Measurements from ENCODE around the gene CCSER2. TPM values are rescaled to one million over a fixed set of nuclear protein-coding genes. Genes with fewer than 3 reads are reported as not detected.

Gene CCSER2
- polyA plus RNA-seq, 1 of the 3 experiments (the other 2 are of a cell fraction) = 8.5 TPM

DNA sequence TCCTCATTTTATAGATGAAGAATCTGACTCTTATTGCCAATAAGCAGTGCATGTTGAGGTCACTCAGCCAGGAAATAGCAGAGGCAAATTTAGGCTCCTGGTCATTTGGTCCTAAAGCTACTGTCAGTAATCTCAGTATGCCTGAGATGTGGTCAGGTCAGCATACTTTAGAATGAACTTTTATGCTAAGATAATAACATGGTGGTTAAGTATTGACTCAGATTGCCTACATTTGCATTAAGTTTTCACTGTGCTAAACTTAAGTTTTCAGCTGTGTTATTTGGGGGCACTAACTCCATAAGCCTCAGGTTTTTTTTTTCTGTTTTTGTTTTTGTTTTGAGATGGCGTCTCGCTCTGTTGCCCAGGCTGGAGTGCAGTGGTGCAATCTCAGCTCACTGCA lies 35.9 kb upstream of the CCSER2 start:
- WGBS (ENCODE audit: low lambda C conversion rate) = 63% methylated on average over 2 of the region's 2 CpGs

More for the DNA sequence above, 35.9 kb upstream of the CCSER2 start:
- DNase-seq = no peak
- ChIA-PET POLR2A (interaction anchor here (0.5 kb wide), 1 partner anchor 35 kb away, joined by 3 read pairs; no protein-coding TSS in a partner anchor), CTCF (interaction anchor here (1.4 to 1.8 kb wide), 2 partner anchors 27 to 245 kb away, joined by 5 to 6 read pairs; no protein-coding TSS in a partner anchor)
- peaks cover 7% of the 10 kb centered on the region for H3F3A ChIP-seq (replicated peaks; ENCODE audit: insufficient read depth)
- H3K79me2 ChIP-seq (ENCODE audit: insufficient read depth) = no peaks in the 10 kb centered on the region
- no peaks in the 10 kb centered on the region for H3K36me3 ChIP-seq (replicated peaks in 1 of 2; ENCODE audit: control insufficient read depth in 1 of 2, insufficient read depth in 2 of 2, low read length in 1 of 2)
- H4K20me1 ChIP-seq (ENCODE audit: insufficient read depth) = no peaks in the 10 kb centered on the region
- no peak overlapping the region for H2AFZ ChIP-seq (ENCODE audit: low read depth)
- no peaks in the 10 kb centered on the region for H3K9me2 ChIP-seq
- TF ChIP-seq SMC3 (IDR thresholded peaks at IDR 0.05; ENCODE audit: low read depth, low read length) = no peak
- no peak for TF ChIP-seq FOSL2 (IDR thresholded peaks at IDR 0.05; ENCODE audit: borderline replicate concordance, low read depth)
- no peak for TF ChIP-seq POLR2AphosphoS5 (IDR thresholded peaks at IDR 0.05; ENCODE audit: low read depth, low read length)
- TF ChIP-seq, protein P1, sequence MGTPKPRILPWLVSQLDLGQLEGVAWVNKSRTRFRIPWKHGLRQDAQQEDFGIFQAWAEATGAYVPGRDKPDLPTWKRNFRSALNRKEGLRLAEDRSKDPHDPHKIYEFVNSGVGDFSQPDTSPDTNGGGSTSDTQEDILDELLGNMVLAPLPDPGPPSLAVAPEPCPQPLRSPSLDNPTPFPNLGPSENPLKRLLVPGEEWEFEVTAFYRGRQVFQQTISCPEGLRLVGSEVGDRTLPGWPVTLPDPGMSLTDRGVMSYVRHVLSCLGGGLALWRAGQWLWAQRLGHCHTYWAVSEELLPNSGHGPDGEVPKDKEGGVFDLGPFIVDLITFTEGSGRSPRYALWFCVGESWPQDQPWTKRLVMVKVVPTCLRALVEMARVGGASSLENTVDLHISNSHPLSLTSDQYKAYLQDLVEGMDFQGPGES (IDR thresholded peaks at IDR 0.05; ENCODE audit: low read depth, low read length) = no peak
- TF ChIP-seq, protein P2, sequence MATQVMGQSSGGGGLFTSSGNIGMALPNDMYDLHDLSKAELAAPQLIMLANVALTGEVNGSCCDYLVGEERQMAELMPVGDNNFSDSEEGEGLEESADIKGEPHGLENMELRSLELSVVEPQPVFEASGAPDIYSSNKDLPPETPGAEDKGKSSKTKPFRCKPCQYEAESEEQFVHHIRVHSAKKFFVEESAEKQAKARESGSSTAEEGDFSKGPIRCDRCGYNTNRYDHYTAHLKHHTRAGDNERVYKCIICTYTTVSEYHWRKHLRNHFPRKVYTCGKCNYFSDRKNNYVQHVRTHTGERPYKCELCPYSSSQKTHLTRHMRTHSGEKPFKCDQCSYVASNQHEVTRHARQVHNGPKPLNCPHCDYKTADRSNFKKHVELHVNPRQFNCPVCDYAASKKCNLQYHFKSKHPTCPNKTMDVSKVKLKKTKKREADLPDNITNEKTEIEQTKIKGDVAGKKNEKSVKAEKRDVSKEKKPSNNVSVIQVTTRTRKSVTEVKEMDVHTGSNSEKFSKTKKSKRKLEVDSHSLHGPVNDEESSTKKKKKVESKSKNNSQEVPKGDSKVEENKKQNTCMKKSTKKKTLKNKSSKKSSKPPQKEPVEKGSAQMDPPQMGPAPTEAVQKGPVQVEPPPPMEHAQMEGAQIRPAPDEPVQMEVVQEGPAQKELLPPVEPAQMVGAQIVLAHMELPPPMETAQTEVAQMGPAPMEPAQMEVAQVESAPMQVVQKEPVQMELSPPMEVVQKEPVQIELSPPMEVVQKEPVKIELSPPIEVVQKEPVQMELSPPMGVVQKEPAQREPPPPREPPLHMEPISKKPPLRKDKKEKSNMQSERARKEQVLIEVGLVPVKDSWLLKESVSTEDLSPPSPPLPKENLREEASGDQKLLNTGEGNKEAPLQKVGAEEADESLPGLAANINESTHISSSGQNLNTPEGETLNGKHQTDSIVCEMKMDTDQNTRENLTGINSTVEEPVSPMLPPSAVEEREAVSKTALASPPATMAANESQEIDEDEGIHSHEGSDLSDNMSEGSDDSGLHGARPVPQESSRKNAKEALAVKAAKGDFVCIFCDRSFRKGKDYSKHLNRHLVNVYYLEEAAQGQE (IDR thresholded peaks at IDR 0.05; ENCODE audit: low read depth, low read length) = no peak
- TF ChIP-seq TAF1 (IDR thresholded peaks at IDR 0.05; ENCODE audit: borderline replicate concordance, low read depth, low read length) = no peak
- TF ChIP-seq, protein P3, sequence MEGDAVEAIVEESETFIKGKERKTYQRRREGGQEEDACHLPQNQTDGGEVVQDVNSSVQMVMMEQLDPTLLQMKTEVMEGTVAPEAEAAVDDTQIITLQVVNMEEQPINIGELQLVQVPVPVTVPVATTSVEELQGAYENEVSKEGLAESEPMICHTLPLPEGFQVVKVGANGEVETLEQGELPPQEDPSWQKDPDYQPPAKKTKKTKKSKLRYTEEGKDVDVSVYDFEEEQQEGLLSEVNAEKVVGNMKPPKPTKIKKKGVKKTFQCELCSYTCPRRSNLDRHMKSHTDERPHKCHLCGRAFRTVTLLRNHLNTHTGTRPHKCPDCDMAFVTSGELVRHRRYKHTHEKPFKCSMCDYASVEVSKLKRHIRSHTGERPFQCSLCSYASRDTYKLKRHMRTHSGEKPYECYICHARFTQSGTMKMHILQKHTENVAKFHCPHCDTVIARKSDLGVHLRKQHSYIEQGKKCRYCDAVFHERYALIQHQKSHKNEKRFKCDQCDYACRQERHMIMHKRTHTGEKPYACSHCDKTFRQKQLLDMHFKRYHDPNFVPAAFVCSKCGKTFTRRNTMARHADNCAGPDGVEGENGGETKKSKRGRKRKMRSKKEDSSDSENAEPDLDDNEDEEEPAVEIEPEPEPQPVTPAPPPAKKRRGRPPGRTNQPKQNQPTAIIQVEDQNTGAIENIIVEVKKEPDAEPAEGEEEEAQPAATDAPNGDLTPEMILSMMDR (IDR thresholded peaks at IDR 0.05) = no peak
- TF ChIP-seq MXI1 (IDR thresholded peaks at IDR 0.05; ENCODE audit: low read depth, low read length) = no peak
- TF ChIP-seq MEF2A (IDR thresholded peaks at IDR 0.05; ENCODE audit: borderline replicate concordance, low read depth) = no peak
- no peak for TF ChIP-seq TEAD4 (IDR thresholded peaks at IDR 0.05; ENCODE audit: borderline replicate concordance, insufficient read depth)
- TF ChIP-seq, protein P4, sequence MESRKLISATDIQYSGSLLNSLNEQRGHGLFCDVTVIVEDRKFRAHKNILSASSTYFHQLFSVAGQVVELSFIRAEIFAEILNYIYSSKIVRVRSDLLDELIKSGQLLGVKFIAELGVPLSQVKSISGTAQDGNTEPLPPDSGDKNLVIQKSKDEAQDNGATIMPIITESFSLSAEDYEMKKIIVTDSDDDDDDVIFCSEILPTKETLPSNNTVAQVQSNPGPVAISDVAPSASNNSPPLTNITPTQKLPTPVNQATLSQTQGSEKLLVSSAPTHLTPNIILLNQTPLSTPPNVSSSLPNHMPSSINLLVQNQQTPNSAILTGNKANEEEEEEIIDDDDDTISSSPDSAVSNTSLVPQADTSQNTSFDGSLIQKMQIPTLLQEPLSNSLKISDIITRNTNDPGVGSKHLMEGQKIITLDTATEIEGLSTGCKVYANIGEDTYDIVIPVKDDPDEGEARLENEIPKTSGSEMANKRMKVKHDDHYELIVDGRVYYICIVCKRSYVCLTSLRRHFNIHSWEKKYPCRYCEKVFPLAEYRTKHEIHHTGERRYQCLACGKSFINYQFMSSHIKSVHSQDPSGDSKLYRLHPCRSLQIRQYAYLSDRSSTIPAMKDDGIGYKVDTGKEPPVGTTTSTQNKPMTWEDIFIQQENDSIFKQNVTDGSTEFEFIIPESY (IDR thresholded peaks at IDR 0.05; ENCODE audit: borderline replicate concordance, low read depth) = no peak
- TF ChIP-seq RCOR1 (IDR thresholded peaks at IDR 0.05; ENCODE audit: low read length) = no peak
- no peak for TF ChIP-seq FOXM1 (IDR thresholded peaks at IDR 0.05; ENCODE audit: low read depth)
- TF ChIP-seq RFX5 (IDR thresholded peaks at IDR 0.05; ENCODE audit: low read length) = no peak
- no peak for TF ChIP-seq RAD21 (IDR thresholded peaks at IDR 0.05; ENCODE audit: low read length)
- TF ChIP-seq JUND (IDR thresholded peaks at IDR 0.05) = no peak
- no peak for TF ChIP-seq YY1 (IDR thresholded peaks at IDR 0.05; ENCODE audit: low read depth)
- TF ChIP-seq, protein P5, sequence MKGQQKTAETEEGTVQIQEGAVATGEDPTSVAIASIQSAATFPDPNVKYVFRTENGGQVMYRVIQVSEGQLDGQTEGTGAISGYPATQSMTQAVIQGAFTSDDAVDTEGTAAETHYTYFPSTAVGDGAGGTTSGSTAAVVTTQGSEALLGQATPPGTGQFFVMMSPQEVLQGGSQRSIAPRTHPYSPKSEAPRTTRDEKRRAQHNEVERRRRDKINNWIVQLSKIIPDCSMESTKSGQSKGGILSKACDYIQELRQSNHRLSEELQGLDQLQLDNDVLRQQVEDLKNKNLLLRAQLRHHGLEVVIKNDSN (IDR thresholded peaks at IDR 0.05; ENCODE audit: borderline replicate concordance, low read depth) = no peak
- H3K4me2 ChIP-seq = no peak overlapping the region
- H3K9me3 ChIP-seq = no peaks in the 10 kb centered on the region
- no peaks in the 10 kb centered on the region; the same call in 1 of the 2 replicates for H3K27me3 ChIP-seq (ENCODE audit: insufficient read depth)
- no peak overlapping the region for H3K27ac ChIP-seq (ENCODE audit: low read depth in 2 of 2, low read length in 1 of 2)
- no peak overlapping the region for H3K9ac ChIP-seq
- H3K4me3 ChIP-seq (ENCODE audit: low read depth in 2 of 2, low read length in 1 of 2) = no peak overlapping the region
- H3K4me1 ChIP-seq (ENCODE audit: control insufficient read depth in 1 of 2, insufficient read depth in 2 of 2, low read depth in 1 of 2, low read length in 1 of 2) = peaks cover 7 to 15% of the 10 kb centered on the region in 2 experiments; a peak in 3 of 4 replicates

Data from SK-N-SH (cell line).